GM21360 (cell line): ENCODE data around the gene SMAD2.

Experiments
- ATAC-seq: cut with Tn5 transposase; IDR thresholded peaks from one replicate; pipeline ENCODE4 v1.9.1; 2021; ENCODE audit warnings: mild to moderate bottlenecking, moderate library complexity; ENCODE audit not compliant: unreplicated experiment

SMAD2 gene

GRCh38 chr18:47932190-47932589 is 1.7 kb upstream of the SMAD2 start:
- no peak for ATAC-seq

GRCh38 chr18:47931718-47932103 is 1.3 kb upstream of the SMAD2 start:
- no peak for ATAC-seq

GRCh38 chr18:47930931-47931717 is 665 bp upstream of the SMAD2 start:
- peak; percentile 81 for ATAC-seq

GRCh38 chr18:47929681-47930198 is 719 bp downstream of the SMAD2 start:
- ATAC-seq, result peak; percentile 1

GRCh38 chr18:47928466-47928865 is 2.0 kb downstream of the SMAD2 start:
- no peak for ATAC-seq

GRCh38 chr18:47926101-47926850 is 4.2 kb downstream of the SMAD2 start:
- no peak for ATAC-seq

- ATAC-seq, result no peak
Observed at GRCh38 chr18:47919916-47920315, 10.5 kb downstream of the SMAD2 start.

GRCh38 chr18:47917923-47918610 is 12.4 kb downstream of the SMAD2 start:
- ATAC-seq, result no peak

GRCh38 chr18:47915930-47916329 is 14.5 kb downstream of the SMAD2 start:
- ATAC-seq, result no peak

- no peak for ATAC-seq
Observed at GRCh38 chr18:47915229-47915628, 15.2 kb downstream of the SMAD2 start.

- ATAC-seq, result no peak
Observed at GRCh38 chr18:47912794-47913585, 17.5 kb downstream of the SMAD2 start.

- no peak for ATAC-seq
Observed at GRCh38 chr18:47912343-47912742, 18.1 kb downstream of the SMAD2 start.

GRCh38 chr18:47911877-47912276 is 18.6 kb downstream of the SMAD2 start:
- ATAC-seq, result no peak

- no peak for ATAC-seq
Observed at GRCh38 chr18:47909484-47909883, 21.0 kb downstream of the SMAD2 start.

GRCh38 chr18:47908592-47908991 is 21.9 kb downstream of the SMAD2 start:
- no peak for ATAC-seq

- ATAC-seq, result no peak
Observed at GRCh38 chr18:47906408-47906807, 24.1 kb downstream of the SMAD2 start.

- no peak for ATAC-seq
Observed at GRCh38 chr18:47903809-47904208, 26.6 kb downstream of the SMAD2 start.

- ATAC-seq, result peak; percentile 88
Observed at GRCh38 chr18:47901624-47902362, 28.7 kb downstream of the SMAD2 start.

- ATAC-seq, result no peak
Observed at GRCh38 chr18:47899107-47899840, 31.2 kb downstream of the SMAD2 start.
